GM12878 (cell line): ENCODE data around the gene RHEX. TPM values are rescaled to one million over a fixed set of nuclear protein-coding genes. Genes with fewer than 3 reads are reported as not detected.
"Not testable (repeated sequence)": the region's sequence is repeated elsewhere in the genome, so short reads cannot be mapped to it uniquely, and the experiment has no call there.

Source experiments
- ATAC-seq: fragments of 200-7000 bp; cut with Tn5 transposase; 3 replicates; pipeline ENCODE4 v1.9.1; 2020; ENCODE audit warnings: mild to moderate bottlenecking, moderate library complexity
- BruUV-seq: library from RNA; stranded (reverse); fragments of 400-500 nt; replicated peaks from 2 replicates; lab custom pipeline; 2021; lab: Mats Ljungman, UMichigan
- CTCF ChIA-PET: fragments of 300-600 bp; sonication (Branson Sonifier 250); formaldehyde crosslinking; extraction: SDS; loops from one replicate; lab custom pipeline; 2021; ENCODE audit warnings: inconsistent platforms; lab: Yijun Ruan, JAX
- POLR2A ChIA-PET: fragments of 350-600 bp; formaldehyde crosslinking; extraction: SDS; loops from one replicate; lab custom pipeline; 2021; ENCODE audit warnings: inconsistent platforms; lab: Charles Lee
- RAD21 ChIA-PET: fragments of 300-600 bp; sonication (Branson Sonifier 250); formaldehyde crosslinking; loops from one replicate; lab custom pipeline; 2023; ENCODE audit warnings: antibody characterized with exemption; ENCODE audit not compliant: unreplicated experiment; lab: Charles Lee
- SMC1A ChIA-PET: fragments of 300-600 bp; sonication (Branson Sonifier 250); formaldehyde crosslinking; loops from one replicate; lab custom pipeline; 2023; ENCODE audit not compliant: unreplicated experiment, uncharacterized antibody; lab: Charles Lee
- DNase-seq: peaks from one replicate; pipeline ENCODE4 v3.0.0-alpha.2; 2011; ENCODE audit warnings: low read depth, low spot score
- FAIRE-seq: peaks from 3 replicates; lab custom pipeline; 2011; peaks lifted over from hg19 to GRCh38; lab: Jason Lieb, UNC
- H2AFZ ChIP-seq: 2 replicates; pipeline ENCODE4 v1.6.0; 2011; ENCODE audit warnings: low read depth, low read length, control low read depth; ENCODE audit not compliant: control insufficient read depth
- H3K27ac ChIP-seq: 2 replicates; pipeline ENCODE4 v1.5.1; 2011; ENCODE audit warnings: control low read depth; ENCODE audit not compliant: control insufficient read depth, insufficient read depth
- H3K27me3 ChIP-seq, 2 experiments: replicated peaks in 1 of 2; 2 replicates each; pipeline versions ENCODE4 v1.6.0 to v1.6.1; 2011; ENCODE audit warnings: low read length in 1 of 2; ENCODE audit not compliant: control insufficient read depth in 2 of 2, insufficient read depth in 2 of 2
- H3K36me3 ChIP-seq, 2 experiments: 2 replicates each; pipeline ENCODE4 v1.5.1; 2011; ENCODE audit warnings: low read length in 1 of 2; ENCODE audit not compliant: control insufficient read depth in 2 of 2, insufficient read depth in 2 of 2
- H3K4me1 ChIP-seq: 2 replicates; pipeline ENCODE4 v1.6.1; 2011; ENCODE audit warnings: mild to moderate bottlenecking, low read length, moderate library complexity, mixed read lengths; ENCODE audit not compliant: control insufficient read depth, insufficient read depth
- H3K4me2 ChIP-seq: 2 replicates; pipeline ENCODE4 v1.6.0; 2011; ENCODE audit warnings: control low read depth; ENCODE audit not compliant: control insufficient read depth, insufficient read depth
- H3K4me3 ChIP-seq: fragments of 200-600 bp; sonication (generic); 2 replicates; pipeline ENCODE4 v1.5.1; 2016
- H3K79me2 ChIP-seq: 2 replicates; pipeline ENCODE4 v1.6.0; 2011; ENCODE audit warnings: low read length; ENCODE audit not compliant: control insufficient read depth, insufficient read depth
- H3K9ac ChIP-seq: 2 replicates; pipeline ENCODE4 v1.8.0; 2011; ENCODE audit warnings: low read length, control low read depth, mixed read lengths; ENCODE audit not compliant: control insufficient read depth, insufficient read depth
- H3K9me3 ChIP-seq: replicated peaks from 3 replicates; pipeline ENCODE4 v1.5.1; 2011; ENCODE audit warnings: mild to moderate bottlenecking, low read length; ENCODE audit not compliant: control insufficient read depth, insufficient read depth
- H4K20me1 ChIP-seq: 2 replicates; pipeline ENCODE4 v1.6.0; 2011; ENCODE audit not compliant: control insufficient read depth, insufficient read depth
- CBX5 ChIP-seq: sonication (generic); IDR thresholded peaks from 2 replicates; pipeline ENCODE4 v1.6.1; 2016; ENCODE audit warnings: low read depth, moderate library complexity, mild to moderate bottlenecking, inconsistent platforms
- DPF2 ChIP-seq: fragments of 450-650 bp; IDR thresholded peaks from 2 replicates; pipeline ENCODE4 v1.6.1; 2017; ENCODE audit warnings: mild to moderate bottlenecking
- MEF2B ChIP-seq: fragments of 450-650 bp; IDR thresholded peaks from 2 replicates; pipeline ENCODE4 v1.6.1; 2018; ENCODE audit warnings: mild to moderate bottlenecking, moderate library complexity; ENCODE audit not compliant: partially characterized antibody, poor library complexity, severe bottlenecking
- POLR2A ChIP-seq: IDR thresholded peaks from 2 replicates; pipeline ENCODE4 v1.6.1; 2011; ENCODE audit warnings: low read depth, mild to moderate bottlenecking, low read length
- RBBP5 ChIP-seq: fragments of 200-600 bp; sonication (generic); conservative IDR thresholded peaks from 2 replicates; pipeline ENCODE4 v1.6.1; 2016
- SPI1 ChIP-seq: IDR thresholded peaks from 2 replicates; pipeline ENCODE4 v1.6.1; 2011; ENCODE audit warnings: low read depth, mild to moderate bottlenecking, low read length, moderate library complexity, borderline replicate concordance; ENCODE audit not compliant: insufficient read depth
- WGBS: methylation state at CpG from one replicate; pipeline ENCODE4 v1.1.6; 2016; ENCODE audit warnings: low lambda C conversion rate; ENCODE audit not compliant: insufficient replicate concordance, insufficient coverage; ENCODE audit errors: missing lambda C conversion rate; 5-methylcytosine and 5-hydroxymethylcytosine counted together
- in situ Hi-C: fragments of 300-500 bp; cut with MboI; formaldehyde crosslinking; loops from 9 replicates; pipeline ENCODE4 v1.14.3; 2018; ENCODE audit warnings: mixed read lengths
- intact Hi-C: fragments of 100-400 bp; cut with micrococcal nuclease; formaldehyde crosslinking; loops from one replicate; pipeline ENCODE4 v1.14.2; 2022; ENCODE audit not compliant: unreplicated experiment
- polyA plus RNA-seq, 11 experiments: library from polyadenylated mRNA; depleted of rRNA in 4 of 11; unstranded in 6 of 11; stranded (reverse) in 5 of 11; fragments of >200 nt; fragmentation: Nextera tagmentation in 4 of 11; fragmentation: Illumina TruSeq in 1 of 11; extraction: Ambion mirVana in 4 of 11; extraction: Trizol in 1 of 11; gene quantifications; 1 replicate in 1 of 11; 2 replicates in 10 of 11; pipeline versions ENCODE4 v1.2.1 to v1.2.3, GENCODE V29; 2011 to 2016; ENCODE audit warnings: inconsistent platforms in 2 of 11, missing spikeins in 2 of 11, low read depth in 1 of 11
- total RNA-seq, 4 experiments: library from RNA; depleted of rRNA in 3 of 4; stranded (reverse); fragments of >200 nt in 3 of 4; fragmentation: Illumina TruSeq in 1 of 4; extraction: Trizol in 1 of 4; gene quantifications; 2 replicates each; pipeline versions ENCODE4 v1.2.1 to v1.2.3, GENCODE V29; 2013 to 2021
- TF ChIP-seq, protein P1 (sequence below), 3 experiments: IDR thresholded peaks in 2 of 3; conservative IDR thresholded peaks in 1 of 3; 2 replicates each; pipeline ENCODE4 v1.5.1; 2011; ENCODE audit warnings: low read depth in 3 of 3, low read length in 3 of 3, mild to moderate bottlenecking in 3 of 3, control low read depth in 2 of 3, moderate library complexity in 2 of 3, inconsistent platforms in 1 of 3, mixed read lengths in 1 of 3; ENCODE audit not compliant: control insufficient read depth in 2 of 3, insufficient read depth in 1 of 3; ENCODE audit errors: extremely low read depth in 1 of 3
- TF ChIP-seq, protein P2 (sequence below): fragments of 450-650 bp; IDR thresholded peaks from 2 replicates; pipeline ENCODE4 v1.6.1; 2017; ENCODE audit warnings: antibody characterized with exemption, mild to moderate bottlenecking, moderate library complexity
- TF ChIP-seq, protein P3 (sequence below): fragments of 450-650 bp; IDR thresholded peaks from 2 replicates; pipeline ENCODE4 v1.6.1; 2017; ENCODE audit warnings: low read depth, mild to moderate bottlenecking, moderate library complexity

Gene RHEX
- total and polyA plus RNA-seq, 10 of the 15 experiments (the other 5 are each of a cell fraction or from before 2014, with no cell fraction given): 2.4 to 11.4 (median 5.7) TPM

DNA sequence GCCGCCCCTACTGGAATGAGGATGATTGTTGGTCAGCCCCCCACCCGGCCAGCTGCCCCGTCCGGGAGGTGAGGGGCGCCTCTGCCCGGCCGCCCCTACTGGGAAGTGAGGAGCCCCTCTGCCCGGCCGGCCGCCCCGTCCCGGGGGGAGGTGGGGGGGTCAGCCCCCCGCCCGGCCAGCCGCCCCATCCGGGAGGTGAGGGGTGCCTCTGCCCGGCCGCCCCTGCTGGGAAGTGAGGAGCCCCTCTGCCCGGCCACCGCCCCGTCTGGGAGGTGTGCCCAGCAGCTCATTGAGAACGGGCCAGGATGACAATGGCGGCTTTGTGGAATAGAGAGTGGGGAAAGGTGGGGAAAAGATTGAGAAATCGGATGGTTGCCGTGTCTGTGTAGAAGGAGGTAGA is 11.5 kb downstream of the RHEX start:
- peaks cover 26% of the 10 kb centered on the region for H3K4me1 ChIP-seq
- CTCF ChIA-PET, H3K4me2 ChIP-seq, POLR2A ChIA-PET, BruUV-seq, SMC1A ChIA-PET, DNase-seq, intact Hi-C loops, in situ Hi-C loops, H3K9me3 ChIP-seq, H4K20me1 ChIP-seq, FAIRE-seq, ATAC-seq, H2AFZ ChIP-seq, H3K9ac ChIP-seq, H3K27me3 ChIP-seq, H3K27ac ChIP-seq, RAD21 ChIA-PET, H3K79me2 ChIP-seq, H3K4me3 ChIP-seq: not testable (repeated sequence)
- H3K36me3 ChIP-seq: peaks cover 18 to 27% of the 10 kb centered on the region in 2 experiments
- WGBS: 85% methylated on average over 14 of the region's 25 CpGs

DNA sequence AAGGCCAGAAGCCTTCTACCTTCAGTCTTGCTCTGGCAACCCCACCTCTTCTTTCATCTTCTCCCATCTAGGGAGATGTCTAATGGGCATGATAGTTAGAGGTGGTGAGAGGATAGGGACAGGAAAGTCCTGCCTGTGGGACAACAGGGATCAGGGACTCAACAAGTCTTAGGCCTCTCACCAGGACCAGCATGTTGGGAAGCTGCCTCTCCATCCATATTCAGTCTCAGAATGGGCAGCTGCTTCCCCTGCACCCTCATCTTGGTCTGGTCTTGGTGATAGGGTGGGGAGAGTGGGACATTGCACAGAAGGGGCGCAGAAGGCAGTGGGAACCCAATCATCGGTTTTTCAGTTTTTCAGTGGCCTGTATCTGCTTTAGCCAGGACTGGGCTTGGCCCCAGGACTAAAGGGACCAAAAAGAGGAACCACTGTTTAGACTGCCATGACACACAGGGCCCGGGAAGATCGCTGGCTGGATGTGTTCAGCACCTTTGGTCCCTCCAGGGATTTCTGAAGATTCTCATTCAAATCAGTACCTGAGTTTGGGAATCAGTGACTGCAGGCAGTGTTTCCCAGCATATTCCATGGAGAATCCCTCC is 12.7 kb downstream of the RHEX start:
- no peak overlapping the region for H3K4me3 ChIP-seq
- H3K9me3 ChIP-seq: no peaks in the 10 kb centered on the region; the same call in 2 of the 3 replicates
- no peak overlapping the region for H3K27ac ChIP-seq
- DNase-seq (no peak), ATAC-seq (peak; percentile 34), FAIRE-seq (no peak)
- no peak overlapping the region for H3K4me2 ChIP-seq
- H2AFZ ChIP-seq: no peak overlapping the region
- POLR2A ChIA-PET: no interaction called here
- H4K20me1 ChIP-seq: no peaks in the 10 kb centered on the region; the same call in 1 of the 2 replicates
- no peak overlapping the region for H3K9ac ChIP-seq
- SMC1A ChIA-PET: no interaction called here
- no peaks in the 10 kb centered on the region for H3K79me2 ChIP-seq
- H3K4me1 ChIP-seq: peaks cover 26% of the 10 kb centered on the region
- RAD21 ChIA-PET: interaction anchor here (0.7 kb wide), 1 partner anchor 158 kb away, joined by 3 read pairs; no protein-coding TSS in a partner anchor
- peaks cover 12 to 21% of the 10 kb centered on the region in 2 experiments for H3K36me3 ChIP-seq
- intact Hi-C loops: loop anchor here (5.0 kb wide), 1 partner anchor 33 kb away; no protein-coding TSS in a partner anchor
- BruUV-seq: no TSS peak
- no peaks in the 10 kb centered on the region for H3K27me3 ChIP-seq
- in situ Hi-C loops: no loop called here
- WGBS: 83% methylated on average over 4 of the region's 4 CpGs
- CTCF ChIA-PET: interaction anchor here (1.4 kb wide), 1 partner anchor 88 kb away, joined by 3 read pairs; no protein-coding TSS in a partner anchor
- TF ChIP-seq DPF2: no peak
- TF ChIP-seq, protein P1, sequence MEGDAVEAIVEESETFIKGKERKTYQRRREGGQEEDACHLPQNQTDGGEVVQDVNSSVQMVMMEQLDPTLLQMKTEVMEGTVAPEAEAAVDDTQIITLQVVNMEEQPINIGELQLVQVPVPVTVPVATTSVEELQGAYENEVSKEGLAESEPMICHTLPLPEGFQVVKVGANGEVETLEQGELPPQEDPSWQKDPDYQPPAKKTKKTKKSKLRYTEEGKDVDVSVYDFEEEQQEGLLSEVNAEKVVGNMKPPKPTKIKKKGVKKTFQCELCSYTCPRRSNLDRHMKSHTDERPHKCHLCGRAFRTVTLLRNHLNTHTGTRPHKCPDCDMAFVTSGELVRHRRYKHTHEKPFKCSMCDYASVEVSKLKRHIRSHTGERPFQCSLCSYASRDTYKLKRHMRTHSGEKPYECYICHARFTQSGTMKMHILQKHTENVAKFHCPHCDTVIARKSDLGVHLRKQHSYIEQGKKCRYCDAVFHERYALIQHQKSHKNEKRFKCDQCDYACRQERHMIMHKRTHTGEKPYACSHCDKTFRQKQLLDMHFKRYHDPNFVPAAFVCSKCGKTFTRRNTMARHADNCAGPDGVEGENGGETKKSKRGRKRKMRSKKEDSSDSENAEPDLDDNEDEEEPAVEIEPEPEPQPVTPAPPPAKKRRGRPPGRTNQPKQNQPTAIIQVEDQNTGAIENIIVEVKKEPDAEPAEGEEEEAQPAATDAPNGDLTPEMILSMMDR (IDR thresholded peaks at IDR 0.05 in 2 of 3, conservative IDR thresholded peaks at IDR 0.05 in 1 of 3; ENCODE audit: control insufficient read depth in 2 of 3, extremely low read depth in 1 of 3, insufficient read depth in 1 of 3, low read depth in 3 of 3, low read length in 3 of 3): no peak
- no peak for TF ChIP-seq MEF2B
- TF ChIP-seq SPI1: peak; percentile 30; the same call in 1 of the 2 replicates
- TF ChIP-seq, protein P2, sequence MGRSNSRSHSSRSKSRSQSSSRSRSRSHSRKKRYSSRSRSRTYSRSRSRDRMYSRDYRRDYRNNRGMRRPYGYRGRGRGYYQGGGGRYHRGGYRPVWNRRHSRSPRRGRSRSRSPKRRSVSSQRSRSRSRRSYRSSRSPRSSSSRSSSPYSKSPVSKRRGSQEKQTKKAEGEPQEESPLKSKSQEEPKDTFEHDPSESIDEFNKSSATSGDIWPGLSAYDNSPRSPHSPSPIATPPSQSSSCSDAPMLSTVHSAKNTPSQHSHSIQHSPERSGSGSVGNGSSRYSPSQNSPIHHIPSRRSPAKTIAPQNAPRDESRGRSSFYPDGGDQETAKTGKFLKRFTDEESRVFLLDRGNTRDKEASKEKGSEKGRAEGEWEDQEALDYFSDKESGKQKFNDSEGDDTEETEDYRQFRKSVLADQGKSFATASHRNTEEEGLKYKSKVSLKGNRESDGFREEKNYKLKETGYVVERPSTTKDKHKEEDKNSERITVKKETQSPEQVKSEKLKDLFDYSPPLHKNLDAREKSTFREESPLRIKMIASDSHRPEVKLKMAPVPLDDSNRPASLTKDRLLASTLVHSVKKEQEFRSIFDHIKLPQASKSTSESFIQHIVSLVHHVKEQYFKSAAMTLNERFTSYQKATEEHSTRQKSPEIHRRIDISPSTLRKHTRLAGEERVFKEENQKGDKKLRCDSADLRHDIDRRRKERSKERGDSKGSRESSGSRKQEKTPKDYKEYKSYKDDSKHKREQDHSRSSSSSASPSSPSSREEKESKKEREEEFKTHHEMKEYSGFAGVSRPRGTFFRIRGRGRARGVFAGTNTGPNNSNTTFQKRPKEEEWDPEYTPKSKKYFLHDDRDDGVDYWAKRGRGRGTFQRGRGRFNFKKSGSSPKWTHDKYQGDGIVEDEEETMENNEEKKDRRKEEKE: no peak
- TF ChIP-seq CBX5: no peak
- peak; percentile 56 for TF ChIP-seq POLR2A
- TF ChIP-seq RBBP5: no peak
- TF ChIP-seq, protein P3, sequence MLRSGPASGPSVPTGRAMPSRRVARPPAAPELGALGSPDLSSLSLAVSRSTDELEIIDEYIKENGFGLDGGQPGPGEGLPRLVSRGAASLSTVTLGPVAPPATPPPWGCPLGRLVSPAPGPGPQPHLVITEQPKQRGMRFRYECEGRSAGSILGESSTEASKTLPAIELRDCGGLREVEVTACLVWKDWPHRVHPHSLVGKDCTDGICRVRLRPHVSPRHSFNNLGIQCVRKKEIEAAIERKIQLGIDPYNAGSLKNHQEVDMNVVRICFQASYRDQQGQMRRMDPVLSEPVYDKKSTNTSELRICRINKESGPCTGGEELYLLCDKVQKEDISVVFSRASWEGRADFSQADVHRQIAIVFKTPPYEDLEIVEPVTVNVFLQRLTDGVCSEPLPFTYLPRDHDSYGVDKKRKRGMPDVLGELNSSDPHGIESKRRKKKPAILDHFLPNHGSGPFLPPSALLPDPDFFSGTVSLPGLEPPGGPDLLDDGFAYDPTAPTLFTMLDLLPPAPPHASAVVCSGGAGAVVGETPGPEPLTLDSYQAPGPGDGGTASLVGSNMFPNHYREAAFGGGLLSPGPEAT: no peak
